GM19452 (cell line): ENCODE results near the gene SELENOW.
"Not testable (repeated sequence)": the region's sequence is repeated elsewhere in the genome, so short reads cannot be mapped to it uniquely, and the experiment has no call there.

Experiments
- ATAC-seq: cut with Tn5 transposase; IDR thresholded peaks from one replicate; pipeline ENCODE4 v1.9.1; 2021; ENCODE audit not compliant: unreplicated experiment

SELENOW gene

DNA sequence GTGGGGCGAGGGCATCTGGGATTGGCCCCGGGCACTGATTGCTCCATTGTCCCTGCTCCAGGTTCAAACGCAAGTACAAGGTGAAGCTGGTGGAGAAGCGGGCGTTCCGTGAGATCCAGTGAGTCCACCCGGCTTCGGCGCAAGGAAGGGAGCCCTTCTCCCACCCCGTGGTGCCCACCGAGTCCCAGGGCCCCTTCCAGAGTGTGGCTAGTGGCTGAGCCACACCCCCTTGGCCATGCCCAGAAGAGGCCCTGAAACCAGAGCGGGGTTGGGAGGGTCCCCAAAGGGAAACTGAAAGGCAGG is 21.9 kb upstream of the SELENOW start:
- ATAC-seq, result no peak

DNA sequence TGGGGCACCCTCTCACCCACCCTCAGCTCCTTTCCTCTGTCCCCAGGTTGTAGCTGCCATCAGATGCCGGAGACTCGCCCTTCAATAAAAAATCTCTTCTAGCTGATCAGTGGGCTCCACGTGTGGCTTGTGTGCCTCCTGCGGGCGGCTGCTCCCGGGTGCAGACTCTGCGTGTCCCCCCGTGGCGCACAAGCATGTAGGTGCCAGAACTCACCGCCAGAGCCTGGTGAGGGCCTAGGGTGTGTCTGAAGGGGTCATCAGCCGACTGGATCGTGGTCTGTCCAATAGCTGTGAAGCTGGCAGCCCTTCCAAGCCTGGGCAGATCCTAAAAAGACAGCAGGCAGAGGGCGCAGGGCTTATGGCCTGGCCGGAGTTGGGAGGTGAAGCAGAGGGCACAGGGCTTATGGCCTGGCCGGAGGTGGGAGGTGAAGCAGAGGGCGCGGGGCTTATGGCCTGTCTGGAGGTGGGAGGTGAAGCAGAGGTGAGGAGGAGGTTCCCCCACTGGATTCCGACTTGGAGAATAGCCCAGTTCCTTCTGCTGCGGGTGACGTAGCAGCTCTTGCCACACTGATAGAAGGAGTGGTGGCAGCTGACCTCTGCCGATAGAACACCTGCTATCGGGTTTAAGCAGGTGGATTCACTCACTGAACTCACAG is 21.4 kb upstream of the SELENOW start:
- ATAC-seq, result no peak

DNA sequence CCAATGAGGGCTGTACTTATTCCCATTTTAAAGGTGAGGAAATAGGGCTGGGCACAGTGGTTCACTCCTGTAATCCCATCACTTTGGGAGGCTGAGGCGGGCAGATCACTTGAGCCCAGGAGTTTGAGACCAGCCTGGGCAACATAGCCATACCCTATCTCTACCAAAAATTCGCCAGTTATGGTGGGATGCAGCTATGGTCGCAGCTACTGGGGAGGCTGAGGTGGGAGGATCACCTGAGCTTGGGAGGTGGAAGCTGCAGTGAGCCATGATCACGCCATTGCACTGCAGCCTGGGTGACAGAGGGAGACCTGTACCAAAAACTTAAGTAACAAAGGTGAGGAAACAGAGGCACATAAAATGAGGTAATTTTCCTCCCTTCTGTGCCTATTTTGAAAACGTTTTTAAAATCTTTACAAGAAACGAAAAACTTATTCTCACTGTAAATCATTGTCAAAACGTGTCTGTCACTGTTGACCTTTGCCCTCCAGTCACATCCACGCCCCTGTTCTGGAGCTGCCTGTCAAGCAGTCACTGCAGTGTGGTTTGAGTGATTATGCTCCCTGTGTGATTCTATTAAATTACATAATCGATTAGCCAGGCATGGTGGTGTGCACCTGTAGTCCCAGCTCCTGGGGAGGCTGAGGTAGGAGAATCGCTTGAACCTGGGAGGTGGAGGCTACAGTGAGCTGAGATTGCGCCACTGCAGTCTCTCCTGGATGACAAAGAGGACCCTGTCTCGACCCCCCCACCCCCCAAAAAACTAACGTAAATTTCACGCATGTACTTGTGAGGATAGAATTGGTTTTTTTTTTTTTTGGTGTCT is 20.7 kb upstream of the SELENOW start:
- no peak for ATAC-seq

DNA sequence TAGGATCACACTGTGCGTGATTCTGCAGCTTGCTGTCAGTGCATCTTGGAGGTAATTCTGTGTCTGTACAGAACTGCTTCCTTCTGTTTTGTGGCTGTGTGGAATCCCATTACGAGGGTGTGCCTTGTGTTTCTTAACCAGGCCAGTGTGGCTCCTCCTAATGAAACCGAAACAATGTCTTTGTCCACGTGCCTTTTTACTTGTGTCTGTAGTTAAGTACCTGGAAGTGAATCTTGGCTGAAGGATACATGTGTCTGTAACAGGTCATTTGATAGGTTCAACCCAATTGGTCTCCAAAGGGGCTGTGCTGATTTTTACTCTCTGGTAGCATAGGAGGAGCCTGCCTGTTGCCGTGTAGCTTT is 20.1 kb upstream of the SELENOW start:
- ATAC-seq, result no peak

DNA sequence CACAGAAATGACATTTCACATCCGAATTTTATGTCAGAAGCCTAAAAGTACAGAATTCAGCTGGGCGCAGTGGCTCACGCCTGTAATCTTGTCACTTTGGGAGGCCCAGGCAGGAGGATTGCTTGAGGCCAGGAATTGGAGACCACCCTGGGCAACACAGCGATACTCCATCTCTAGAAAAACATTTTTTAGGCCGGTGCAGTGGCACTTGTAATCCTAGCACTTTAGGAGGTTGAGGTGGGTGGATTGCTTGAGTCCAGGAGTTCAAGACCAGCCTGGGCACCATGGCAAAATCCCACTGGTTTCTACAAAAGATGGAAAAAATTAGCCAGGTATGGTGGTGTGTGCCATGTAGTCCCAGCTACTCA is 17.9 kb upstream of the SELENOW start:
- ATAC-seq, result no peak

DNA sequence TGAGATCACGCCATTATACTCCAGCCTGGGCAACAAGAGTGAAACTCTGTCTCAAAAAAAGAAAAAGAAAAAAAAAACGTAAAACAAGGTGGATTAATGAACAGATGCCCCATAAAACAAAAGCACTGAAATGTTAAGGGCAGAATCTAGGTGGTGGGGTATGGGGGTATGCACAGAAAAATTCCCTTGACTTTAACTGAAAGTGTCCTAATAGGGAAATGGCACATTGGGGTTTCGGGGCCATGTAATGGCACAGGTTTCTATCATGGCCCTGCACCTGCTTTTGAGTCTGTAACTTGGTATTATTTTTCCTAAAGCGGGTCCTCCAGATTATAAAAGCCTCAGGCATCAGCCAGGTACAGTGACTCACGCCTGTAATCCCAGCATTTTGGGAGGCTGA is 16.9 kb upstream of the SELENOW start:
- ATAC-seq, result no peak

DNA sequence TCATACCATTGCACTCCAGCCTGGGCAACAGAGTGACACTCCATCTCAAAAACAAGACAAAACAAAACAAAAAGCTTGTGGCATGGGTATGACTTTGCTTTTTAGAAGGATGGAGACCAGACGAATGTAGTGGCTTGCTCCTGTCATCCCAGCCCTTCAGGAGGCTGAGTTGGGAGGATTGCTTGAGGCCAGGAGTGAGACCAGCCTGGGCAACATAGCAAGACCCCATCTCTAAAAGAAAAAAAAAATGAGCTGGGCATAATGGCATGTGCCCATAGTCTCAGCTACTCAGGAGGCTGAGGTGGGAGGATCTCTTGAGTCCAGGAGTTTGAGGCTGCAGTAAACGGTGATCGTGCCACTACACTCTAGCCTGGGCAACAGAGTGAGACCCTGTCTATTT is 16.4 kb upstream of the SELENOW start:
- no peak for ATAC-seq

DNA sequence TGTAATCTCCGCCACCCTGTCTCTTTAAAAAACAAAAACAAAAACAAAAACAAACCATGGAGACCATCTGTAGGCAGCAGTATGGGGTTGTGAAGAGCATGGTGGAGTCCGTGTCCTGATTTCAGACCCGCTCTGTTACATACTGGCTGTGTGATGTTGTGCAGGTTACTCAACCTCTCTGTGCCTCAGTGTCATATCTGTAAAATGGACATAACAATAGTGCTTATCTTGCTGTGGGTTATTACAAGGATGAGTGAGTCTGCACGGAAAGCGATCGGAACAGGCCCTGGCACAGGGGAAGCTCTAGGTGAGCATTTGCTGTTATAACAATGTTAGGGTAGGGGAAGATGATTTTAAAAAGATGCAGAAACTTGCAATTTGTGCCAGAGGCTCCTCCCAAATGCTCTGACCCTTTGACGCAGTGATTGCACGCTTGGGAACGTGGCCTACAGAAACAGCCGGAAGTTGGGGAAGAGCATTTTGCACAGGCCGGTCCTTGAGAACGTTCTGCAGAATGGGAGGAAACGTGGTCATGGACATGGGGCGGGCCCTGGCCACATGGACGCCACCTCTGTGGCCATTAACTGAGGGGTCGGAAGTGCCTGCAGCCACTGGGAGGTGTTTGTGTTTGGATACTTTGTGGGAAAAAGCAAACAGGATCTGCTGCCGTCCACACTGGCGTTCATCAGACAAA is 15.7 kb upstream of the SELENOW start:
- no peak for ATAC-seq

DNA sequence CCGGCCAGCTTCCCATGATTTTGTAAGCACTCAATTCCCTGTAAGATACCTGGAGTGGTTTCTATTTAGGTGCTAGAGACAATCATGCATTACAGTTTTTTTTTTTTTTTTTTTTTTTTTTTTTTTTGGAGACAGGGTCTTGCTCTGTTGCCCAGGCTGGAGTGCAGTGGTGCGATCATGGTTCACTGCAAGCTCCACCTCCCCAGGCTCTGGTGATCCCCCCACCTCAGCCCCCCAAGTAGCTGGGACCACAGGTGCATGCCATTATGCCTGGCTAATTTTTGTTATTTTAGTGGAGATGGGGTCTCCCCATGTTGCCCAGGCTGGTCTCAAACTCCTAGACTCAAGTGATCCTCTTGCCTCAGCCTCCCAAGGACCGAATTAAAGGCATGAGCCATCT is 13.8 kb upstream of the SELENOW start:
- not testable (repeated sequence) for ATAC-seq

DNA sequence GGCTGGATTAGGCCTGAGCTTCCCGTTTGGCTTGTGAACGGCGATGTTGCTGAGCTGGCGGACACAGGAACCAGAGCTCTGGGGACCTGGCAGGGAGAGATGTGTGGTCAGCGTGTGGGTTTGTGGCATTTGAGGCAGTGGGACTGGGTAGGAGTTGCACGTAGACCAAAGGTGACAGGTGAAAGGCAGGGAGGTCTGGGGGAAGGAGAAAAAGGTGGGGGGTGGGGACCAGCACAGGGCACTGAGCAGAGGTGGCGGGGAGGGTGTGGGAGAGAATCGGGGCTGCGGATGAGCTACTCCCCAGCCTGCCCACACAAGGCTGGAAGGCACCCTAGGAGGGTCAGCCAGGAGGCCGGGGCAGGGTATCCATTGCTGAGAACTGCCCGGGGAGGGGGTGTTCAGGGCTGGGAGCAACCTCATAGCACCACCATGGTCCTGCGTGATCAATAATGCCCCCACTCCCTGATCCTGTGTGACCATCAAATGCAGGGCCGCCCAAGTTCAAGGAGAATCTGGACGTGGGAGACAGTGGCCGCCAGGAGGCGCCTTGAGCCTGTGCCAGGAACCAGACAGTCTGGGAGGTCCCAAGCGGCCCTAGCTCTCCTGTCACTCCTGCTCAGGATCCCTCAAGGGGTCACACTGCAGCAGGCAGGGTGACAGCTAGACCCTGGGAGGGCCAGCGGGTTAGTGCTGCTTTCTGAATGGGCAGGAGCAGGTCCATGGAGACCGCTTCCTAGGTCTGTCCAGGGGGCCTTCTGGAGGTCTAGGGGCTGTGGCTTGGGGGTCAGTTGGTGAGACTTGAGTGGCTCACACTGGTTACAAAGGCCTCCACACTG is 12.8 kb upstream of the SELENOW start:
- ATAC-seq, result no peak

DNA sequence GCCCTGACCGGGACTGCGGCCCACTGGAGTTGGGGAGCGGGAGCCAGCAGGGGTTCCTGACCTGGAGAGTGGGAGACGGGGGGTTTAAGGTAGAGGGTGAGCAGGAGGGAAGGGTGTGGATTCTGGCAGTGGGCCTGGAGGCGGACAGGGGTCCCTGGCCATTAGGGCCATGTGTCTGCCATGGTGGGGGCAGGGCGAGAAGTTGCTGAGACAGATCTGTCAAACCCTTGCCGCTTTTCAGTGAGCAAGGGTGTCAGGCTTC is 12.2 kb upstream of the SELENOW start:
- ATAC-seq, result no peak

DNA sequence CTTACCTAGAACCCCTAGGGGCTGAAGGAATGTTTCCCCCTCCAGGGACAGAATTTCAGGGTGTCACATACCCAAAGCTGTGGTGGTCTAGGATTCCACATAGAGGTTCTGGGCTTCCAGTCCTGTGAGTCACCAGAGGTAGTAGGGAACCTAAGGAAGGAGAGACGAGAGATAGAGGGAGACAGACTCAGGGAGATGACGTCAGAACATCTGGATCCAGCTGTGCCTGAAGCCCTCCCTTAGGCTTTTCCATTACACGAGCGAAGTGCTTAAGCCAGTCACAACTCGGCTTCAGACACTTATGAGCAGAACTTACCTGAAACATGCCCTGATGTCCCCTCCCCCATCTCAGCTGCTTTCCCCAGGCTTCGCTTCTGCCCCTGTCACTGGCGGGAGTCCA is 11.8 kb upstream of the SELENOW start:
- ATAC-seq, result no peak

DNA sequence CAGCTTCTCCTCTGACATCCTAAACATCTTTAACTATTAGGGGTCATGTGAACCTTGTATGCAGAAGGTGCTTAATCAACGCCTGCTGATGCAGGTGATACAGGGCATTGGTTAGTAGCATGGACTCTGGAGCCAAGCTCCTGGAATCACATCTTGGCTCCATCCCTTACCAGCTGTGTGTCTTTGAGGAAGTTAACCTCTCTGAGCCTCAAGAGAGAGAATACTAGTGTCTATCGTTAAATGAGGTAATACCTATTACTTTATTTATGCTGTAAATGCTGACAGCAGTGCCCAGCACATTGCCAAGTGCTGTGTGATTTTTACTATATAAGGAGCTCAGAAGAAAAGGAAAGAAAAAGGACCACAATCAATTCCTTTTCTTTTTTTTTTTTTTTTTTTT is 11.2 kb upstream of the SELENOW start:
- no peak for ATAC-seq

DNA sequence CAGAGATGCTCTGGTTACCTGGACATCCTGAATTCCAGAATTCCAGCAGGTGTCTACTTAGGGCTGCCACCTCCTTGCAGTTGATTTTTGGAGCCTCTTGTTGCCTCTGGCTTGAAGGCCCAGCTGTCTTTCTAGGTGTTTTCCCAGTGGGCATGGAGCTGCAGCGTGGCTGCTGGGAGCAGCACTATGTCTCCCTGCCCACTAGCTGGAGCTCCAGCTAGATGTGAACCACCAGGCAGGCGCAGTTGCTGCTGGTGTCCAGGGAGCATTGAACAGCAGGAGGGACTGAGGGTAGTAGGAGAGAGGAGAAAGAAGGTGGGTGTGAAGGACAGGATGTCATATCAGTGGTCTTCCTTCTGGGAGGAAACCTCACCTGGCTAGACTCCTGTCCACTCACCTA is 9.9 kb upstream of the SELENOW start:
- ATAC-seq, result no peak

DNA sequence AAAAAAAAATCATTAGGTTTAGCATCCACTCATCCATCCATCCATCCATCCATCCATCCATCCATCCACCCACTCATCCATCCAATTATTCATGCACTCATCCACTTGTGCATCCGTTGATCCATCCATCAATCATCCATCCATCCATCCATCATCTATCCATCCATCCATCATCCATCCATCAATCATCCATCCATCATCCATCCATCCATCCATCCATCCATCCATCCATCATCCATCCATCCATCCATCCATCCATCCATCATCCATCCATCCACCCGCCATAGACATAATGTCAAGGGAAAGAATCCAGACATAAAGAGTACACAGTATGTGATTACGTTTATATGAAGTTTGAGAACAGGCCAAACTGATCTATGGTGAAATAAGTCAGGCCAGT is 9.0 kb upstream of the SELENOW start:
- no peak for ATAC-seq

DNA sequence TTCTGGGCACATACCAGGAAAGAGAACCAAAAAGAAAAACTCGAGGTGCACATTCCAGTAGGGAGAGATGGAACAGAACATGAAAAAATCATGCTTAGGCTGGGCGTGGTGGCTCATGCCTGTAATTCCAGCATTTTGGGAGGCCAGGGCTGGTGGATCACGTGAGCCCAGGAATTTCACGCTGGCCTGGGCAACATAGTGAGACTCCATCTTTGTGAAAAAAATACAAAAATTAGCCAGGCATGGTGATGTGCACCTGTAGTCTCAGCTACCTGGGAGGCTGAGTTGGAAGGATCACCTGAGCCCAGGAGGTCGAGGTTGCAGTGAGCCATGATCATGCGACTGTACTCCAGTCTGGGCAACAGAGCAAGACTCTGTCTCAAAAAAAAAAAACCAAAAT is 7.2 kb upstream of the SELENOW start:
- ATAC-seq, result not testable (repeated sequence)

DNA sequence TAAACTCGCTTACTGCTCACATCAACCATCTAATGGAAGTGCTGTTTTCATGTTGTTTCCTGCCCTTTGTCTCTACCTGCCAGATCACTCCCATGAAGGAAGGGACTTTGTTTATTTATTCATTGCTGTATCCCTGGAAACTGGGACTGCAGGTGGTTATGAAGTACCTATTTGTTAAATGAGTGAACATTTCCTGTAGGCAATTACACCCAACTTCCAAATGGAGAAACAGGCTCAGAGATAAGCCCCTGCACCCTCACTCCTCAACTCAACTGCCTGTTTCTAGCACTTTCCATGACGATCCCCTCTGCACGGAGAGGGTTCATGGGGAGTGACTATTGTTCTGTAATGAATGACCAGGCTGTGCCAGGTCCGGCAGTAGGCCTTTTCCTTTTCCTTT is 1.9 kb upstream of the SELENOW start:
- no peak for ATAC-seq

DNA sequence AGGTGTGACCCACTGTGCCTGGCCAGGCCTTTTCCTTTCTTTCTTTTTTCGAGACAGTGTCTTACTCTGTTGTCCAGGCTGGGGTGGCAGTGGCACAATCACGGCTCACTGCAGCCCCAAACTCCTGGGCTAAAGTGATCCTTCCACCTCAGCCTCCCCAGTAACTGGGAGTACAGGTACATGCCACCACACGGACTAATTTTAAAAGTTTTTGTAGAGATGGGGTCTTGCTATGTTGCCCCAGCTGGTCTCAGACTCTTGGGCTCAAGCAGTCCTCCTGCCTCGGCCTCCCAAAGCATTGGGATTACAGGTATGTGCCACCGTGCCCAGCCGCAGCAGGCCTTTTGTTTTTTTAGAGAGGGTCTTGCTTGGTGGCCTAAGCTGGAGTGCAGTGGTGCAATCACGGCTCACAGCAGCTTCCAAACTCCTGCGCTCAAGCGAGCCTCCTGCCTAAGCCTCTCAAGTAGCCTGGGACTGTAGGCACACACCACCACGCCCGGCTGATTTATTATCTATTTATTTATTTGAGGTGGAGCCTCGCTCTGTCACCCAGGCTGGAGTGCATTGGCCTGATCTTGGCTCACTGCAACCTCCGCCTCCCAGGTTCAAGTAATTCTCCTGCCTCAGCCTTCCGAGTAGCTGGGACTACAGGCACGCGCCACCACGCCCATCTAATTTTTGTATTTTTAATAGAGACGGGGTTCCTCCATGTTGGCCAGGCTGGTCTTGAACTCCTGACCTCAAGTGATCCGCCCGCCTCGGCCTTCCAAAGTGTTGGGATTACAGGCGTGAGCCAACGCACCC is 1.1 kb upstream of the SELENOW start:
- not testable (repeated sequence) for ATAC-seq

DNA sequence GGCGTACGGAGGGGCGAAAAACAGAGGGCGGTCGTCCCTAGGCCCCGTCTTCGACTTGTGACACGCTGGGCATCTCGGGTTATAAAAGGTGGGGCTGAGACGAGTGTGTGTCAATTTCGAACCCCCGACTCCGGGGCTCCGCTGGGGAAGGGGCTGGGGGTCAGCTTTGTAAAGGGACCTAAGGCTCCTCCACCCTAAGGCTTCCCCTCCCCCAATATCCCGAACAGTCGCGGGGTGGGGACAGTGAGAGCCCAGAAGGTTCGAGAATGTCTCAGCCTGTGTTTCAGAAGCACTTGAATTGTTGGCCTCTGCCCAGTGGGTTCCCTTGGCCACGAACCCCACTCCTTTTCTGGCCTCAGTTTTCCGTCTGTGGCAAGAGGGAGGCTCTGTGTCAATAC is 450 bp downstream of the SELENOW start:
- no peak for ATAC-seq

DNA sequence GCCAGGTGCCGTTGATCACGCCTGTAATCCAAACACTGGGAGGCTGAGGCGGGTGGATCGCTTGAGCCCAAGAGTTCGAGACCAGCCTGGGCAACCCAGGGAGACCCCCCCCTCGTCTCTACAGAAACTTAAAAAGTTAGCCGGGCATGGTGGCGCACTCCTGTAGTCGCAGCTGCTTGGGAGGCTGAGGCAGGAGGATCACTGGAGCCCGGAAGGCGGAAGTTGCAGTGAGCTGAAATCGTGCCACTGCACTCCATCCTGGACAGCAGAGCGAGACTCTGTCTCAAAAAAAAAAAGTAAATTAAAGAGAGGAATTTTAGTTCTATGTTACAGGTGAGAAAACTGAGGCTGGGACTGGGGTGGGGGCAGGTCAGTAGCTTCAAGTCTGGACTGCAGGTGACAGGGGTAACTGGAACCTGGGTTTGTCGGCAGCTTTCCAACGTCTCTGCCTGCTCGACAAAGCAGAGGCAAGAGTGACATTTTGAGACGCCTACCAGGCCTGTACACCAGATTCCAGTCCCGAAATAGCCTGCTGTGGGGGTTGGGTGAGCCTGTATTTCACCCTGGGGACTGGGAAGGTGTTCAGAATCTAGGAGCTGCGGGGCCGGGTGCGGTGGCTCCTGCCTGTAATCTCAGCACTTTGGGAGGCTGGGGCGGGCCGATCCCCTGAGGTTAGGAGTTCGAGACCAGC is 1.2 kb downstream of the SELENOW start:
- no peak for ATAC-seq

DNA sequence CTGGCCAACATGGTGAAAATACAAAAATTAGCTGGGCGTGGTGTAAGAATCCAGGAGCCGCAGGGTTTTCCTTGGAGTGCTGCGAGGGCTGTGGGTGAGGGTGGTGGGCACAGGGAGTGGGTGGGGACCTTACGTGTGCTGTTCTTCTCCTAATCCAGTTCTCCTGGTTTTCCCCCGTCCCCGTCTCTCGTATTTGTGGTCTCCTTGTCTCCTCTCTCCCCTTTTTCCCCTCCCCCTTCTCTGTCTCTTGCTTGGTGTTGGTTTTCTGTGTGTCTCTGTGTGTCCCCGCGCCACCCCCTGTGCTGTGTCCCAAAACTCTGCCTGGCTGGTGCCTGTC is 1.7 kb downstream of the SELENOW start:
- ATAC-seq, result no peak
